ENCODE data around the gene TRIO.

Gene TRIO

GRCh38 chr5:14265570-14265969, 122.4 kb downstream of the TRIO start:
- intact Hi-C loops (cut with DNase I), result loop anchor here (5.0 to 10.0 kb wide), 2 partner anchors 118 to 261 kb away; no protein-coding TSS in a partner anchor
- no peak for DNase-seq

GRCh38 chr5:14266171-14266570, 123.0 kb downstream of the TRIO start:
- DNase-seq, result no peak
- intact Hi-C loops (cut with DNase I), result loop anchor here (5.0 to 10.0 kb wide), 2 partner anchors 119 to 261 kb away; no protein-coding TSS in a partner anchor

DNA sequence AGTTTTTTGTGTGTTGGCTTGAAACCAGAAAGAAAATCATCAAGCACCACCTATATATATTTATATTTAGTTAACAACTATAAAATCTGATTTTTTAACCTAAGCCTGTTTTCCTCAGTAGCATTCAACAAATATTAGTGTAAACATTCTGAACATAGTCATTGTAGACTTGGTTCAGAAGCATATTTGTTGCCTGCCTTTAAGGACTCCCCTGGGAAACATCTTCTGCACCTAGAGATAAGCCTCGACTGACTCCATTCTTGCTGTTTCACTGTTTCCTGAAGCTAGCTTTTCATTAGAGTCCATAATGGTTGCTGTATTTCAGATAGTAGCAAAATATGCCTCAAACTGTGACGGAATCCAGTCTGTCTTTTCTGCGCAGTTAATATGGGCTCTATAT, 123.5 kb downstream of the TRIO start:
- no peak for DNase-seq
- intact Hi-C loops (cut with DNase I), result loop anchor here (5.0 to 10.0 kb wide), 2 partner anchors 119 to 262 kb away; no protein-coding TSS in a partner anchor

- no peak for DNase-seq
- intact Hi-C loops (cut with DNase I), result loop anchor here (5.0 to 10.0 kb wide), 2 partner anchors 120 to 263 kb away; no protein-coding TSS in a partner anchor
Measured at GRCh38 chr5:14267166-14267838, 124.2 kb downstream of the TRIO start.

GRCh38 chr5:14267991-14268708, 125.0 kb downstream of the TRIO start:
- intact Hi-C loops (cut with DNase I), result loop anchor here (5.0 to 10.0 kb wide), 2 partner anchors 121 to 263 kb away; no protein-coding TSS in a partner anchor
- peak in 4 of 42 donors; percentile 36 to 73 (median 56) for DNase-seq

DNA sequence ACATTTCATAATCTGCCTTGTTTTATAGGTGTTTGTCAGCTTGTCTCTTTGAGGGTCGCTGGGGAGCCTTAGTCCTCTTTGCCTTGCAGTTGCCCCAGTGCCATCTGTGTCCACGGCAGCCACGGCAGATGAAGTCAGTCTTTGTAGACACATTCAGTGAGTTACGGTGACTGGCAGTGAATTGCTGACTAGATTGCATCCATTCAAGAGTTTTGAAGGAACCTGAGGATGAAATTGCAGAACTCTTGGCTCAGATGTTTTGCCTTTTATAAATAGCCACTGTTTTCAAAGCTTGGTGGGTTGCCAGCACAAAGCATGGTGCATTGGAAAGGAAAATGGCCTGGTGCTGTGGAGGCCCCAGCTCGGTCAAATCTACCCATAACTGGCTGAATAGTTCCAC, 125.6 kb downstream of the TRIO start:
- peak in 9 of 42 donors; percentile 30 to 66 (median 39) for DNase-seq
- intact Hi-C loops (cut with DNase I), result loop anchor here (5.0 to 10.0 kb wide), 2 partner anchors 121 to 264 kb away; no protein-coding TSS in a partner anchor

DNA sequence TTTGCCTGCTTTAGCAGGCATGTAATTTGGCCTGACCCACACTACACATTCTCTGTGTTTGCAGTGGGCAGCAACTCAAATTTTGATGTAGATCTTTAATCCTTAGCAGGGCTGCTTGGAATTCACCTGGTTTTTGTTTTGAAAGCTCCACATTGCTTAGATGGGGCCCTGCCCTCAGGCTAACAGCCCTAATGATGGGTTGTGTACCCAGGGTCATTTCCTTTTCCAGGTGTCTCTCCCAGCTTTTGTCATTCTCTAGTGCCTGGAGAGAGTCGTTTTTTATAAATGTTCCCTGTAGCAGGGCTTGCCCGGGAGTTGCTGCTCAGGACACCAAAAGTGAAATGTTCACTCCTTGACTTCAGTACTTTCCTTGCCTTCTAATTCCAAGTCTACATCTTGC, 126.3 kb downstream of the TRIO start:
- intact Hi-C loops (cut with DNase I), result loop anchor here (5.0 to 10.0 kb wide), 2 partner anchors 122 to 265 kb away; no protein-coding TSS in a partner anchor
- DNase-seq, result no peak

DNA sequence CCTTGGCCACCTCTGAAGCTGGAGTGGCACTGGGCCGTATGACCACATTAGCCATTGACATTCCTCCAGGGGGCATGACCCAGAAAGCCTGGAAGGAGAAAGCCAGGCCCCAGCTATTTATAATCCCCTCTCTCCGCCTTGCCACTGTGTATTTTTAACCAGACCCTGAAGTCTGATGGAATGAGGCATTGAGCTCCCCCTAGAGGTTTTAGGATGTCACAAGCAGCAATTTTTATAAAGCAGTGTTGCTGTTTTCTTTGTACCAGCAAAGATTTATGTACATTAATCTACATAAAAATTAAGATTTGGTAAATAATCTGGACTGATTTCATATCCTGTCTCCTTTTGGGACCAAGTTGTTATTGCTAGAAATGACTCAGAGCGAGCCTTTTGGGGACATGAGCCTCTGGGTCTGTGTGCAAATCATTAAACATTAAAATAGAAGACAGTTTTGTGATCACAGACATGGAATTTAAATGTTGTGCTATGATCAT, 127.1 kb downstream of the TRIO start:
- peak in 12 of 42 donors; percentile 30 to 72 (median 41) for DNase-seq
- intact Hi-C loops (cut with DNase I), result loop anchor here (5.0 kb wide), 1 partner anchor 158 kb away; no protein-coding TSS in a partner anchor

- DNase-seq, result no peak
- intact Hi-C loops (cut with DNase I), result loop anchor here (5.0 kb wide), 1 partner anchor 160 kb away; no protein-coding TSS in a partner anchor
Measured at GRCh38 chr5:14272548-14273205, 129.5 kb downstream of the TRIO start.

DNA sequence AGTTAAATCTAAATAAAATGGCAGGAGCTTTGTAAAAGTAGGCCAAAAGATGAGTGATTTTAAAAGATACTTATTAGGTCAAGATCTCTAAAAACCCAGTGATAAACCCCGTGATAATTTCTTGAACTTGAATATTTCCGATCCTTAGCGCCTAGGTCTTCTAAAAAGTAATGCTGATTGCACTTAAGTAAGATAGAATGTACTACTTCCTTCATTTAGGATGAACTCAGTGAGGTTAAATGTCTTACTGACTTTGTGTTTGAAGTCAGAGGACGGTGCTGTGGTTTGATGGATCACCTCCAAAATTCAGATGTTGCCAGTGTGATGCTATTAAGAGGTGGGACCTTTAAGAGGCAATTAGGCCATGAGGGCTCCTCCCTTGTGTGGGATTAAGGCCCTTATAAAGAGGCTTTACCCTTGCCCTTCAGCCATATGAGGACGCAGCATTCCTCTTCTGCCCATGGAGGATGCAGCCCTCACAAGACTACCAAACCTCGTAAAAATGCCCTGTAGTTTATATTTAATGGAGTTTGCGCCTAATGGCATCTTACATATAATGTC, 130.1 kb downstream of the TRIO start:
- intact Hi-C loops (cut with DNase I), result loop anchor here (5.0 kb wide), 1 partner anchor 161 kb away; no protein-coding TSS in a partner anchor
- no peak for DNase-seq

GRCh38 chr5:14276380-14276779, 133.2 kb downstream of the TRIO start:
- DNase-seq, result no peak
- intact Hi-C loops (cut with DNase I), result no loop called here

GRCh38 chr5:14277385-14278320, 134.5 kb downstream of the TRIO start:
- DNase-seq, result no peak
- intact Hi-C loops (cut with DNase I), result no loop called here

GRCh38 chr5:14280294-14280854, 137.2 kb downstream of the TRIO start:
- intact Hi-C loops (cut with DNase I), result no loop called here
- no peak for DNase-seq

DNA sequence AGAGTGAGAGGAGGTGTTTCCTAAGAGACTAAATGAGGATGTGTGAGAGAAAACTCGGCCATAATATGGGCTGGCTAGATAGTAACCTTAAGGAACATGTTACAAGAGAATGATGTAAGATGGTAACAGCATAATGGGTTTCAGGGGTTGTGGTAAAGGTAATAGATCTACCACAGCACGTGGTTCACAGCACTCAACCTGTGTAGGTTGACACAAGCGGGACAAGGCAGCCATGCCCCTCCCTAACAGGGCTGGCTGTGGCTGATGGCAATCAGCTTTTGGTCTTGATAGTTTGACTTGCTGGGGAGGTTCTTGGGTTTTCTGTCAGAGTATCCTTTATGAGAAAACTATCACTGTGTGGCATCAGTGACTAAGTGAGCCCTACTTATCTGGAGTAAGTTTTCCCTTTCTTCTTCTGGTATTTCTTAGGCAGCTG, 138.6 kb downstream of the TRIO start:
- intact Hi-C loops (cut with DNase I), result no loop called here

DNA sequence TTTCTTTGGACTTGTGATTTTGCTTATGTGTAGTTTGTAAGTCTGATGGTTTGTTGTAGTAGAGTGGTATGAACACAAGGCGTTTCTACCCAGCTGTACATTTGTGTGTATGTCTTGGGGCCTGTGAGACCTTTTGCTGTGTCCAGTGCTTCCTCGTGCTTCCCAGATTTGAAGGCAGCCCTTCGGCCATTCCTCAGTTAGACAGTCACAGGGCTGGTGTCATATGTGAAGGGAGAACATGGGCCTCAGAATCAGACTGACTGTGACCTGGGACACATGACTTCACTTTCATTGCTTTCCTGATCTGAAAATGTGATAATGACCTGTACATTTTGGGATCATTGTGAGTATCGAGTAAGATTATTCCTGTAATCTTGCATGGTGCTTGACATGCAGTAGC, 140.0 kb downstream of the TRIO start:
- intact Hi-C loops (cut with DNase I), result no loop called here

More for the DNA sequence above, 138.6 kb downstream of the TRIO start:
- no peak for DNase-seq

DNA sequence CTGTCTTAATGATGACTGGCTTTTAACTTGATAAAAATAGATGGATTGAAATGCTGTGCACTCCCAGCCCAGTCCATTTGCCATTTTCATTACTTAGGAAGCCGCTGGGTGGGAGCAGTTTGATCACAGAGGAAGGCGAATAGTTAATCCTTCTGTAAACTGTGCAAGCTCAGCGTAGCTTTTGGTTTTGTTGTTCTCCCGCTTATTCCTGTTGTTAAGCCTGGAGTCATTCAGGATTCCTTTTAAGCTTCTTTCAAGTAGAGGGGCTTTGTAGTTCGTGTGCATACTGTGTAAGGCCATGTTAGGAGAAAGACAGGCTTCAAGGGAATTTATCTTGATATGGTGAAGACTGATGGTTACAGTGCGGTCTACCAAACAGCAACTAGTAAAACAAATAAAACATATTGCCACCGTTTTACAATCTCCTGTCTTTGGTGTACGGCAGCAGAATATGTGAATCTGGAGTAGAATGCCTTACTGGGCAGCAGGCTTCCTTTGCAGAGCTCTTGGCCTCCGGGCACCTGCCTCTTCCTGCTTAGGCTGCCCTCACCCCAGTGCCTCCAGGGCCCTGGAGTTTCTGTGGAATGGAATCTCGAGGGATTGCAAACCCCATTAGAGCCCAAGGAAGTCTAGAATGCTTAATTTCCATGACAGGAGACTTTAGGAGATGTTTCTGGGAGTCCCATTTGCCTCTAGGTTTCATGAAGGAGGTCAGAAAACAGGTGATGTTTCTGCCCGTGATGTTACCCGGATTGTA, 141.4 kb downstream of the TRIO start:
- intact Hi-C loops (cut with DNase I), result no loop called here

More for the DNA sequence above, 140.0 kb downstream of the TRIO start:
- no peak for DNase-seq

DNA sequence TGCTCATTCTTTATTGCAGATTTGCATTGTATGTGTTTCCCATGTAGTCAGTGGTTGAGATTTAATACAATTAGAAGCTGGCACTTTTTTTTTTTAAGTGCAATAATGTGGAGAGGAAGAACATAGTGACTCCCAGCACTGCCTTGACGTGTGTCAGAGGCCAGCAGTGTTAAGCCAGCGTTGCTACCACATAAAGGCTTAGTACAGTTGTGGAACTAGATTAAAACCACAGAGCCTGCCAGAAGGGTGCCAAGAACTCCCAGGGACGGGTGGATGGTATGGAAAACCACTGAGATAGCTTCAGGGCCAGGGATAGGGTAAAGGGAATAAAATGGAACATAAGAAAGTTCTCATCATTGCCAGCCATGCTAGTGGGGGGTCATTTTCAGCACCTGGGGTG, 142.9 kb downstream of the TRIO start:
- no peak for DNase-seq
- intact Hi-C loops (cut with DNase I), result no loop called here

More for the DNA sequence above, 141.4 kb downstream of the TRIO start:
- no peak for DNase-seq
